ENCODE results near the gene SCN7A.
A peak's percentile ranks its signal among the peaks of the same experiment; 100 is the strongest.

The SCN7A gene

DNA sequence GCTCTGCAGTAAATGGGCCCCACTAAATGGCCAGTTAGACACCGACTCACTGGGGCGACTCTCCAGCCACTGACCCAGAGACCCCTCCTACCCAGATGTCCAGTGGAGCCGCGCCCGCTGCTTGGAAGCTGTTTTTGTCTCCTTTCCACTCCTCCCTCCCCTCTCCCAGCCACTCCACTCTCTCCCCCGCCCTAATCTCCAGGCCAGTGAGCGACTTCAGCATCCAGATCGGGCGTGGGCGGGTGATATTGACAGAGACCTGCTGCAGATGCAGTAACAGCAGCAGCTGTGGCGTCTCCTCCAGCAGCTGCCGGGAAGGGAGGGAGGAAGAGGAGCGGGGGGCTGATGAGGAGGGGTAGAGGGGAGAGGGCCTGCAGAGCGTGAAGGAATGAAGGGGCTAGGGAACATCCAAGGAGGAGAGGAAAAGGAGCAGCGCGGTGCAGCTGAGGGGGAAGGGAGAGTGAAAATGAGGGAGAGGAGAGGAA, at the start of gene SCN7A:
Gene SCN7A, minus strand, starts transcription at position 110 of the 485 bp plus-strand sequence. CDS start 16,553 bp downstream, outside the sequence.
- TF ChIP-seq, protein P1, sequence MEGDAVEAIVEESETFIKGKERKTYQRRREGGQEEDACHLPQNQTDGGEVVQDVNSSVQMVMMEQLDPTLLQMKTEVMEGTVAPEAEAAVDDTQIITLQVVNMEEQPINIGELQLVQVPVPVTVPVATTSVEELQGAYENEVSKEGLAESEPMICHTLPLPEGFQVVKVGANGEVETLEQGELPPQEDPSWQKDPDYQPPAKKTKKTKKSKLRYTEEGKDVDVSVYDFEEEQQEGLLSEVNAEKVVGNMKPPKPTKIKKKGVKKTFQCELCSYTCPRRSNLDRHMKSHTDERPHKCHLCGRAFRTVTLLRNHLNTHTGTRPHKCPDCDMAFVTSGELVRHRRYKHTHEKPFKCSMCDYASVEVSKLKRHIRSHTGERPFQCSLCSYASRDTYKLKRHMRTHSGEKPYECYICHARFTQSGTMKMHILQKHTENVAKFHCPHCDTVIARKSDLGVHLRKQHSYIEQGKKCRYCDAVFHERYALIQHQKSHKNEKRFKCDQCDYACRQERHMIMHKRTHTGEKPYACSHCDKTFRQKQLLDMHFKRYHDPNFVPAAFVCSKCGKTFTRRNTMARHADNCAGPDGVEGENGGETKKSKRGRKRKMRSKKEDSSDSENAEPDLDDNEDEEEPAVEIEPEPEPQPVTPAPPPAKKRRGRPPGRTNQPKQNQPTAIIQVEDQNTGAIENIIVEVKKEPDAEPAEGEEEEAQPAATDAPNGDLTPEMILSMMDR (IDR thresholded peaks at IDR 0.05; ENCODE audit: borderline replicate concordance, insufficient read depth, low read depth, low read length): no peak
- H3K4me3 ChIP-seq (ENCODE audit: low read depth, low read length): no peak within 1 kb of the TSS

DNA sequence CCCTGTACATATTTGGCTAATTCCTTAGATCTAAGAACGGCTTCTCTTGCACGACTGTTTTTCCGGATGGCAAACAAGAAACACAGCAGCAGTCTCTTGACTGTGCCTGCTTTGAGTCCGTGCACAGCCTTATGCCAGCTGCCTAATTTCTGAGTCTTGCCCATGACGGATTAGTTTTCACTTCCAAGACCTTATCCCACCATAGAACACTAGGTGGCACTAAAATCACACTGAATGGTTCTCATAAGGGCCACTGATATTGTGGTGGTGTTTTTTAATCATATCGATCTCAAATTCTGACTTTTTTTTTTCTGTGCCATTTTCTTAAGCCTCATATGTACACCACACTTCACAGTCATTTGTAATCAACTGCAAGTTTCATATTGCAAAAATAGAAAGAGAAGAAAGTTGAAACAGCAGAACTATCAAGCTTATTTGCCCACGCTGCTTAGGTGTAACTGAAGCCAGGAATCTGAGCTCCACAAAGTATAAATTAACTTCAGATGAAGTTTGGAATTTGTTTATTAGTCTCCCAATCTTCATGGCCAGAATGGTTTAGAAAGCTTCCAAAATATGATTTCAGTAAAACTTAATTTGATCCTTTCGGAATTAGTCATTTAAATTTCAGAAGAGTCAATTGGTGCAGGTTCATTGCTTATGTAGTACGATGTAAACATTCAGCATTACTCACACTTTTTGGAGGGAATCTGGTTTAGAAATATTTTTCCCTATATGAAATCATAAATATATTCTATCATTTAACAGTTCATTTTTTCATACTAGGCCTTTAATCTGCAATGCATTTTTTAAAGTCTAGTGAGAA, 45.5 kb upstream of the SCN7A start:
- H3K4me3 ChIP-seq (ENCODE audit: low read depth, low read length): no peak overlapping the region
- TF ChIP-seq, protein P1 (IDR thresholded peaks at IDR 0.05; ENCODE audit: borderline replicate concordance, insufficient read depth, low read depth, low read length): peak; percentile 70

DNA sequence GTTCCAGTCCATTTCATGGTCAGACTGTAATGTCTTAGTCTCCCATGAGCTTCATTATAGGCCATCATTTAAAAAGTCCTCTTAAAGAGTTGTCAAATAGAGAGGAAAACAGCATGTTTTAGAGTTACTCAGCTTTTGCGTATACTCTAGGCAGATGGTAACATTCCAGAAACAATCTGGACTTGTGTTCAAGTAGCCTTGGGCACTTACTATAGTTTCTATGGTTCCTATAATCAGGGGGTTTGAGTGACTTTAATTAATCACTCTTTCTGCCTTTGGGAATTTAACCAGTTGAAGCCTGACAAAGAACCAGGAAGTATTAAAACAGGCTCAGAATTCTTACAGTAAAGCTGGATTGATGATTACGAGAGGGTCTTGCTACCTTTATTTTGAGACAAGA, 42.1 kb upstream of the SCN7A start:
- TF ChIP-seq, protein P1 (IDR thresholded peaks at IDR 0.05; ENCODE audit: borderline replicate concordance, insufficient read depth, low read depth, low read length): no peak
- no peak overlapping the region for H3K4me3 ChIP-seq (ENCODE audit: low read depth, low read length)

DNA sequence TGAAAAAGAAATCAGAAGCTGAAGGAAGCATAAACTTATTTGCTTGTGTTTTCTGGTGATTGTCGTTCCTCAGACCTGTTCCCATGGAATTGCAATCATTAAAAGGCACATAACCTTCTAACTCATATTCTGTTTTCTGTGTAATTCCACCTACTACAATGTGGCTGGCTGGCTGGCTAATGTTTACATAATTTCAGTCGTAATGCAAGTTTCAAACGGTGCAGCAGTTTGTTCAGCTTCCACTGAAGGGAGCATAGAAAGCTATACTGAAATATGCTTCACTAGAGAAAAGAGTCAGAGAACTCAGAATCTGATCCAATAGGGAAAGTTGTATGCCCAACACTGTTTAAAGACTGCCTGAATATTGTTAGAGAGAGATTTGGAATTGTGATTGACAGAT, 27.1 kb upstream of the SCN7A start:
- TF ChIP-seq, protein P1 (IDR thresholded peaks at IDR 0.05; ENCODE audit: borderline replicate concordance, insufficient read depth, low read depth, low read length): no peak

DNA sequence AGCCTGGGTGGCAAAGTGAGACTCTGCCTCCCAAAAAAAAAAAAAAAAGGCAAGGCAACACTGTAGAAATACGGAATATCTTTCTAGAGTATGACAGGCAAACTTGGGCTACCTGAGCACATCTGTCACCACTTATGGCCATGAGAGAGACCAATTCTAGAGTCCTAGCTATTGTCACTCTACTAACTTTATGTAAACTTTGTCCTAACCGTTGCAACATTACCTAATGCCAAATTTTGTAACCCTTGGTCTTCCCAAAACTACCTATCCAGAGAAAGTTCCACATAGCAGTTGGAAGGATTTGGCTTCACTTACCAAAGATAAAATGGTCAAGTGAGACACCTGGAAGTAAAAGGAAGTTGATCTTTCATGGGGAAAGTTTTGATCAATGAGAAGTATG, 26.6 kb upstream of the SCN7A start:
- TF ChIP-seq, protein P1 (IDR thresholded peaks at IDR 0.05; ENCODE audit: borderline replicate concordance, insufficient read depth, low read depth, low read length): no peak
- no peak overlapping the region for H3K4me3 ChIP-seq (ENCODE audit: low read depth, low read length)

More for the DNA sequence above, 27.1 kb upstream of the SCN7A start:
- H3K4me3 ChIP-seq (ENCODE audit: low read depth, low read length): no peak overlapping the region

DNA sequence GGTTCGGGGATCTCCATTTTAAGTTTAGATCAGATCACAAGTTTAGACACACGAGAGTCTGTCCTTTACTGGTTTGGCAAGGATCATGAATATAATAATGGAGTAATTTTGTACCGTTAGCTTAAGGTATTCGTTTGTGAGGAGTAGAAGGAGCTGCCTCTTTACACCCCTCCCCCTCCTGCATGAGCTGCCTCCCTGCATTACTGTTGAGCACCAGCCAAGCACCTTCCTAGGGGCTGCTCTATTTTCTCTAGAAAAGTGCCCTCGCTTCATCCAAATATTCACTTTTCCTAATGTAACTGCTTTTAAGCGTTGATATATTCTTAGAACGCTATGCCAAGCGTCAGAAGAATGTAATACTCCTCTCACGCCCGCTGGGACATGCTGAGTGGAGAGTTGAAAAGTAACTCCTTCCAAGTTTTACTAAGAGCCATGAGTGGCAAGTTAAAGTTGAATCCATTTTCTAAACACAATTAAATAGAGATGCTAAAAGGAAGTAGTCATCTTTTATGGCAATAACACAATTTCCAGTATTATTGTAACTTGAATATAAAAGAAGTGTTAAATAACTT, 25.4 kb upstream of the SCN7A start:
- TF ChIP-seq, protein P1 (IDR thresholded peaks at IDR 0.05; ENCODE audit: borderline replicate concordance, insufficient read depth, low read depth, low read length): no peak
- no peak overlapping the region for H3K4me3 ChIP-seq (ENCODE audit: low read depth, low read length)
